ENCODE results near the gene BICDL1. TPM values are rescaled to one million over a fixed set of nuclear protein-coding genes. Genes with fewer than 3 reads are reported as not detected.
"Not testable (repeated sequence)": the region's sequence is repeated elsewhere in the genome, so short reads cannot be mapped to it uniquely, and the experiment has no call there.

BICDL1 gene
- polyA plus RNA-seq, 1 donor from 2014 or later: 1.1 TPM

DNA sequence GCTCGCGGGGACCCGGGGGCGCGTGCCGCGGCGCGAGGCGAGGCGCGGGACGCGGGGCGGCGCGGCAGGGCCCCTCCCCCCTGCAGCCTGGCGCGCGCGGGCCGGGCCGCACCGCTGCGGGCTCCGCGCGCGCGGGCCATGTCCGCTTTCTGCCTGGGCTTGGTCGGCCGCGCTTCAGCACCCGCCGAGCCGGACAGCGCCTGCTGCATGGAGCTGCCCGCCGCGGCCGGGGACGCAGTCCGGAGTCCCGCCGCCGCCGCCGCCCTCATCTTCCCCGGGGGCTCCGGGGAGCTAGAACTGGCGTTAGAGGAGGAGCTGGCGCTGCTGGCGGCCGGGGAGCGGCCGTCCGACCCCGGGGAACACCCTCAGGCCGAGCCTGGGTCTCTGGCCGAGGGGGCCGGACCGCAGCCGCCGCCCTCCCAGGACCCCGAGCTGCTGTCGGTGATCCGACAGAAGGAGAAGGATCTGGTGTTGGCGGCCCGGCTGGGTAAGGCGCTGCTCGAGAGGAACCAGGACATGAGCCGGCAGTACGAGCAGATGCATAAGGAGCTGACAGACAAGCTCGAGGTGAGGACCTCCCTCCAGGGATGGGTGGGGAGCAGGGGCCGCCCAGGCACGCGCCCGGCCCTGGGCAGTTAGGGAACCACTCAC is 820 bp downstream of the BICDL1 start:
- peaks cover 4% of the 10 kb centered on the region for H3K36me3 Mint-ChIP-seq
- H3K9me3 Mint-ChIP-seq: no peaks in the 10 kb centered on the region
- H3K27me3 Mint-ChIP-seq: no peaks in the 10 kb centered on the region
- peak overlapping the region; percentile 20 to 95 (median 67) for H3K27ac Mint-ChIP-seq
- peaks cover 15 to 27% (median 17%) of the 10 kb centered on the region in 3 donors for H3K4me1 Mint-ChIP-seq
- peak overlapping the region; percentile 79 to 92 (median 90) for H3K4me3 Mint-ChIP-seq

DNA sequence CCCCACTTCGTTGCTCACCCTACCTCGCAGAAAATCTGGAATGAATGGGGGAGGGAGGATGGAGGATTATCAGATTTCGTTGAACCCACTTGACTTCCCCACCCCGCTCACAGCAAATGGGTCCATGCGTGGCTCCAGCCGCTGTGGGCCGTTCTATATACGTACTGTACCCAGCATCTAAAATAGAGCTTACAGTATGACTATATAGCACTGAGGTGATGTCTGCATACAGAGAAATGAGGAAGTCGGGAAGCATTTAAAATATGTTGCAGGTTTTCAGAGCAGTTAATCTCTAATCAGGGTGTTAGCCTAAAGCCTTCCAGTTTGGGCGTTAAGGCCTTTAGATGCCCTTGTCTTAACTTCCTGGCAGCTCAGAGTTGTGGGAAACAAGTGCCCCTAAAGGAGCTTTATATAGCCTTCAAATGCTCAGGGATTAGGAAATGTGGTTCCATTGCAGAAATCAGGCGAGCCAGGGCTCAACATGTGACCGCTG is 1.4 kb downstream of the BICDL1 start:
- H3K36me3 Mint-ChIP-seq: peaks cover 5% of the 10 kb centered on the region
- H3K4me1 Mint-ChIP-seq: peaks cover 15 to 30% (median 18%) of the 10 kb centered on the region in 3 donors
- H3K27me3 Mint-ChIP-seq: no peaks in the 10 kb centered on the region

DNA sequence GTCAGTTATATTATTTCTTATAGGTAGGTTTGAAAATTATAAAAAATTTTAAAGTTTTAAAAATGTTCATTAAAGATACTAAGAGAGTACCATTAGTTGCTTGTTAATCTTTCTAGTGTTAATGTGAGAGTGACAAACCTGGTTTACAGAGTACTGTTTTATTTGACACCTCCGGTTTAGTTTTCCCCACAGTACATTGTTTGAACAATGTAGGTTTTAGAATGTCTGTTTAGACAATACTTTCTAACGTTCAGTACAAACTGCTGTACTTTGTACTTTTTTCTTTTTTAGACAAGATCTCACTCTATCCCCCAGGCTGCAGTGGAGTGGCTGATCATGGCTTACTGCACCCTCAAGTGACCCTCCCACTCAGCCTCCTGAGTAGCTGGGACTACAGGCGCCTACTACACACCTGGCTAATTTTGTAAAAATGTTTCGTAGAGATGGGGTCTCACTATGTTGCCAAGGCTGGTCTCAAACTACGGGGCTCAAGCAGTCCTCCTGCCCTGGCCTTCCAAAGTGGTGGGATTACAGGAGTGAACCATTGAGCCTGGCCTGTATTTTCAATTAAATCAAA is 3.2 kb downstream of the BICDL1 start:
- no peaks in the 10 kb centered on the region for H3K9me3 Mint-ChIP-seq
- H3K27me3 Mint-ChIP-seq: no peaks in the 10 kb centered on the region
- peak overlapping the region in 2 of 4 donors; percentile 16 to 72 for H3K4me3 Mint-ChIP-seq
- H3K4me1 Mint-ChIP-seq: peaks cover 17 to 26% (median 18%) of the 10 kb centered on the region in 3 donors
- H3K36me3 Mint-ChIP-seq: peaks cover 5% of the 10 kb centered on the region
- H3K27ac Mint-ChIP-seq: no peak overlapping the region

More for the DNA sequence above, 1.4 kb downstream of the BICDL1 start:
- peak overlapping the region; percentile 20 to 95 (median 67) for H3K27ac Mint-ChIP-seq
- peak overlapping the region; percentile 79 to 92 (median 90) for H3K4me3 Mint-ChIP-seq
- H3K9me3 Mint-ChIP-seq: no peaks in the 10 kb centered on the region

DNA sequence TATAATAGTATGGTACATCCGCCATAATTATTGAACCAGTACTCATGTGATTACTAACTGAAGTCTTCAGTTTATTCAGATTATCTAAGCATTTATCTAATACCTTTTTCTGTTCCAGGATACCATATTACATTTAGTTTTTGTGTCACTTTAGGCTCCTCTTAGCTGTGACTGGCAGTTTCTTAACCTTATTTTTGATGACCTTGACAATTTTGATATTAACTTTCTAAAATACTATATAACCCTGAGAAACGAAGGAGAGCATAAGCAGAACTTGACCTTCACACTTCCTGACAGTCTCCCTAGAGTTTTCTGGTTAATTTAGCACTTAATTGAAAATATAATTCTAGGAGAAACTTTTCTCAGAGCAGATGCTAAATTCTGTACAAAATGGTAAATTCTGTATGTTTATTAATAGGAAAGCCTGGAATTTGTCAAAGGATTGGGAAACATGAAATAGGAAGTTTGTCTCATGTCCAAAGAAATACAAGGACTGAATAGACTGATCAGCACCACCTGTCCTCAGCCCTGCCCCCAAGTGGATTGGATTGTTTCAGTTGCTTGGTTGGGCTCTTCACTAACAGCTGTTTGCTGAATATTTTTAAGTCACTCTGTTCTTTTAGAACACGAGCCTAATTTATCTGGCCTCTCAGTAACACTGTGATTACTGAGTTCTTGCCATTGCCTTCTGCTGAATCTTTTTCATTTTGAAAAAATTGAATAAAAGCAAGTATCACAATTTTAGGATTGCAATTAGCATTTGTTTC is 6.0 kb downstream of the BICDL1 start:
- Mint-ChIP-seq H3K4me3 (peak overlapping the region in 1 of 4 donors; percentile 42), H3K4me1 (peaks cover 11 to 22% (median 12%) of the 10 kb centered on the region in 3 donors), H3K36me3 (peaks cover 5% of the 10 kb centered on the region), H3K9me3 (no peaks in the 10 kb centered on the region), H3K27me3 (no peaks in the 10 kb centered on the region), H3K27ac (peak overlapping the region in 1 of 3 donors; percentile 78)

DNA sequence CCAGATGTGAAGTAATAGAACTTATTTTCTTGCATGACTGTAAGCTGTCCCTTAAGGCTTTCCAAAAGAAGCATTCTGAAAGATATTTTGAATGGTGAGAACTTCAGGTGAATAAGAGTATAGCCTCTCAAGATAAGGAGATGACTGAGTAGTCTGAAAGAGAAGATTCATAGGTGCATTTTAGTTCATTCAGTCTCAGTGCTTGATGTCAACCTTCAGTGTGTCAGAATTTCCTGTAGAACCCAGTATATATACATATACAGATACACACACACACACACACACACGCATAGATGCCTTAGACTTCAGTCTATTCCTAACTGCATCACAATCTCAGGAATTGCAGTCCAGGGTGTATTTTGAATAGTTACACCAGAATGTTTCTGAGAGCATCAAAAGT is 7.4 kb downstream of the BICDL1 start:
- Mint-ChIP-seq H3K4me3 (no peak overlapping the region), H3K4me1 (peaks cover 6 to 13% (median 6%) of the 10 kb centered on the region in 3 donors), H3K27me3 (no peaks in the 10 kb centered on the region), H3K9me3 (no peaks in the 10 kb centered on the region), H3K27ac (no peak overlapping the region), H3K36me3 (peaks cover 10% of the 10 kb centered on the region)

DNA sequence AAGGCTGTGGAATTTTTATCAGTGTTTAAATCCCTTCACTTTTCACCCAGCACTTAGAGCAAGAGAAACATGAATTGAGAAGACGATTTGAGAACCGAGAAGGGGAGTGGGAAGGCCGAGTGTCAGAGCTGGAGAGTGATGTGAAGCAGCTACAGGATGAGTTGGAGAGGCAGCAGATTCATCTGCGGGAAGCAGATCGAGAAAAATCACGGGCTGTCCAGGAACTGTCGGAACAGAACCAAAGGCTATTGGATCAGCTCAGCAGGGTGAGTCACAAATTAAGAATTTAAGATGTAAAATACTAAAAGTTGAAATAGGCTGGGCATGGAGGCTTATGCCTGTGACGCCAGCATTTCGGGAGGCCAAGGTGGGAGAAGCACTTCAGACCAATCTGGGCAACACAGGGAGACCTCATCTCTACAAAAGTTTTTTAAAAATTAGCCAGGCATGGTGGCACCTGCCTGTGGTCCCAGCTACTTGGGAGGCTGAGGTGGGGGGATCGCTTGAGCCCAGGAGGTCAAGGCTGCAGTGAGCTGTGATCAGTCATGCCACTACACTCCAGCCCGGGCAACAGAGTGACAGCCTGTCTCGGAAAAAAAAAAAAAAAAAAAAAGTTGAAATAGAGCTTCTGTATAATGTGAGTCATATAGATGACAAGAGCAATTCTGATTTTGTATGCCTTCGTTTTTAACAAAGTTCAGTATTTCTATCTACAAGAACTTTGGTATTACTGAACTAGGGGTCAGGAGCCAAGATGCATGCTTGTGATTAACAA is 9.6 kb downstream of the BICDL1 start:
- H3K27me3 Mint-ChIP-seq: no peaks in the 10 kb centered on the region
- H3K27ac Mint-ChIP-seq: no peak overlapping the region
- no peaks in the 10 kb centered on the region for H3K9me3 Mint-ChIP-seq
- peaks cover 6 to 13% (median 6%) of the 10 kb centered on the region in 3 donors for H3K4me1 Mint-ChIP-seq
- peaks cover 10% of the 10 kb centered on the region for H3K36me3 Mint-ChIP-seq
- peak overlapping the region in 1 of 4 donors; percentile 38 for H3K4me3 Mint-ChIP-seq

DNA sequence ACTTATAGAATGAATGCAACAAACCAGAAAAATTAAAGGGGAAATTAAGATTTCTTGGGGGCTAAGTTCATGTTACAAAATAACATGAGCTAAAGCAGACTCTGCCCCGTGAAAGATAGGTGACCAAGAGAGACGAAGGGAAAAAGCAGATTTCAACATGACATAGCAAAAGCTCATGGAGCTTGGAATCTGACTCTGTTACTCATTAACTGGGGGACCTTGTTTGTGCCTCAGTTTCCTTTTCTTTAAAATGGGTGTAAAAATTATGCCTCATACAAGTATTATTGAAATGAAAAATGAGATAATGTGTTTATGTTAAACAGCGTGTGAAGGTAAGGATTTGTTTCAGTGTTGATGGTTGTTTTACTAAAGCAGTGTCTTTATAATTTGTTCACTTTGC is 11.5 kb downstream of the BICDL1 start:
- Mint-ChIP-seq H3K9me3 (no peaks in the 10 kb centered on the region), H3K4me1 (peaks cover 0 to 2% (median 0%) of the 10 kb centered on the region in 3 donors), H3K4me3 (no peak overlapping the region), H3K27me3 (no peaks in the 10 kb centered on the region), H3K36me3 (peaks cover 5% of the 10 kb centered on the region), H3K27ac (no peak overlapping the region)

DNA sequence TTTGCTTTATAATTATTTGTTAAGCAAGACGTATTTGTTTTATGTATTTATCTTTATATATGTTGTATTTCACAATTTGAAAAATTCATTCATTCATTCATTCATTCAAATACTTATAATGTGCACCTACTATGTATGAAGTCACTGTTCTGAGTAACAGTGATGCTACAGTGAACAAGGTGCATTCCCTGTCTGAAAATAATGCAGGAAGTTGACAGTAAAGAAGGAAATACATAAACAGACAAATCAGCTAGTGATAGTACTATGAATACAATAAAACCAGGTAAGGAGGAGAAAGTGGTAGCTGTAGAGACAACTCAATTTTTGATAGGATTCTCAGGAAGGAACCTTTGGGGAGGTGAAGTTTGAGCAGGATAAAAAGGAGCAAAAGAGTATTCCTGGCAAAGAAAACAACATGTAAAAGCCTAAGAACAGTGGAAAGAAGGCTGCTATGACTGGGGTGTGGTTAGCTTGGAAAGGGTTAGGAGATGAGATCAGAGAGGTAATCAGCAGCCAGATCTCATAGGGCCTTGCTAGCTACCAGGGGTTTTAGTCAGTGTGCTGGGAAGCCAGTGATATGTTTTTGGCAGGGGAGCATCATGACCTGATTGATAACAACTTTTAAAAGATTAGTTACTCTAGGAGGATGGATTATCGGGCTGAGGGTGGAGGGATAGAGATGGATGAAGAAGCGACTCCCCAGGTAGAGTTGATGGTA is 17.4 kb downstream of the BICDL1 start:
- peak overlapping the region; percentile 37 to 76 (median 68) for H3K27ac Mint-ChIP-seq
- peak overlapping the region in 1 of 4 donors; percentile 39 for H3K4me3 Mint-ChIP-seq
- peaks cover 14 to 21% (median 17%) of the 10 kb centered on the region in 3 donors for H3K4me1 Mint-ChIP-seq
- H3K36me3 Mint-ChIP-seq: no peaks in the 10 kb centered on the region
- no peaks in the 10 kb centered on the region for H3K27me3 Mint-ChIP-seq
- no peaks in the 10 kb centered on the region for H3K9me3 Mint-ChIP-seq

DNA sequence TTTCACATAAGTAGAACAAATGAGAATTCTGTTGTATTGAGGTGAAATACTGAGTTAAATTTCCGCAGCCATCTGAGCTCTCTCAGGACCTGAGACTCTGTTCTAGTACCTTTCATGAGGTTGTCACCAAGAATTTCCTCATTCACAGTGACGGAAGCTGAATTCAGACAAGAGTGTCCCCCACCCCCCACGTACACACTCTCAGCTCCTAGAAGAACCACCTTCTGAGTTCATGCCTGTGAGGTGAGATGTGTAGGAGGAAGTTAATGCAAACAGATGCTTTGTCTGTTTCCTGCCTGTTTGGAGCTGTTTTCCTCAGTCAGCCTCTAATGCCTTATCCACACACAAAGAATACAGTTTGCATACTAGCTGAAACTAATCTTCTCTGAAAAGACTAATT is 18.2 kb downstream of the BICDL1 start:
- no peaks in the 10 kb centered on the region for H3K27me3 Mint-ChIP-seq
- peaks cover 19 to 27% (median 23%) of the 10 kb centered on the region in 3 donors for H3K4me1 Mint-ChIP-seq
- no peaks in the 10 kb centered on the region for H3K9me3 Mint-ChIP-seq
- H3K4me3 Mint-ChIP-seq: no peak overlapping the region
- no peaks in the 10 kb centered on the region for H3K36me3 Mint-ChIP-seq
- H3K27ac Mint-ChIP-seq: peak overlapping the region; percentile 69 to 87 (median 76)

DNA sequence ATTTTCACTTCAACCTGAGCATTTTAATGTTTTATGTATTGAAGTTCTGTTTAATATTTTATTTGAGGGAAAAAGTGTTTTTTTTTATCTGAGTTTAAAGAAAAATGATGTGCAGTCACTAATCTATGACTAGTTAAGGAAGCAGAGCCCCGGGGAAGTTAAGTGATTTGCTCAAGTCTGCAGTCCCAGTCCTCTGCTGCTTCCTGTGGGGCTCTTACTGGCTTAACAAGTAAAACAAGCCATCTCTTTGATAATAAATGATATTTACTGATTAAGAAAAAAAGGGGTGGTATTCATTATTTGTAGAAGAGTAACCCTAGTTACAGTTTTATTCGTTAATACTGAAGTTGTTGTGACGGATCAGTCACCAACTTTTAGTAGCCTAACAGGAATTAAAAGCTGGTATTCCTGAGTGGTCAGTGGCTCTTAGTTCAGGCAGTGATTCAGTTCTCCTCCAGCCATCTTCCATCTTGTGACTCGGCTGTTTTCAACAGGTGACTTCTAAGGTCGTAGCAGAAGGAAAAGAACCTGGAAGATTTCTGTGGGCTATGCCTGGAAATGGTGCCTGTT is 21.7 kb downstream of the BICDL1 start:
- Mint-ChIP-seq H3K36me3 (peaks cover 5% of the 10 kb centered on the region), H3K27me3 (no peaks in the 10 kb centered on the region), H3K4me3 (no peak overlapping the region), H3K27ac (peak overlapping the region in 1 of 3 donors; percentile 95), H3K4me1 (peaks cover 28 to 42% (median 38%) of the 10 kb centered on the region in 3 donors), H3K9me3 (no peaks in the 10 kb centered on the region)

DNA sequence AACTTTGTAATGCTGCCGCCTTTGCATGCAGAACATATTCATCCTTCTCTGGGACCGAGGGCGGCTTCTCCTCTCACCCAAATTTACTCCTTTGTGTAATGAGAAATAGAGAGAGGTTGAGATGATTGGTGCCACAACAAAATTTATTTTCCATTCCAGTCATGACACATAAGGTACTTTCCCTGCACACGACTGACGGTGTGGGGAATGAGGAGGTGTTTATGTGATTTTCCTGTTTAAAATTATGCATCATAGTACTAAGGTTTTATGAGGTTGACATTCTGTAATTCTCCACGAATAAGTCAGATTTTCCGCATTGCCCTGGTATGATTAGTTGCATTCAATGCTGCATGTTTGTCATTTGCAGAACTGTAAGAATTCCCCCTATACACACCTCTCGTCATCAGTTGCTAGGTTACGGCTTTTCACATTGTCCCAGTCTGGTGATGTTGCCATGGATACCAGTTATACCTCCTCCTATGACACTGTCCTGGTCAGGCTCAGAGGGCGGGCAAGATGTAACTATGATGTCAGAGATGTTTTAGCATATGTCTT is 23.1 kb downstream of the BICDL1 start:
- Mint-ChIP-seq H3K4me3 (peak overlapping the region in 2 of 4 donors; percentile 1 to 66), H3K27me3 (no peaks in the 10 kb centered on the region), H3K27ac (peak overlapping the region; percentile 15 to 95 (median 86)), H3K4me1 (peaks cover 24 to 28% (median 28%) of the 10 kb centered on the region in 3 donors), H3K9me3 (no peaks in the 10 kb centered on the region), H3K36me3 (peaks cover 5% of the 10 kb centered on the region)

DNA sequence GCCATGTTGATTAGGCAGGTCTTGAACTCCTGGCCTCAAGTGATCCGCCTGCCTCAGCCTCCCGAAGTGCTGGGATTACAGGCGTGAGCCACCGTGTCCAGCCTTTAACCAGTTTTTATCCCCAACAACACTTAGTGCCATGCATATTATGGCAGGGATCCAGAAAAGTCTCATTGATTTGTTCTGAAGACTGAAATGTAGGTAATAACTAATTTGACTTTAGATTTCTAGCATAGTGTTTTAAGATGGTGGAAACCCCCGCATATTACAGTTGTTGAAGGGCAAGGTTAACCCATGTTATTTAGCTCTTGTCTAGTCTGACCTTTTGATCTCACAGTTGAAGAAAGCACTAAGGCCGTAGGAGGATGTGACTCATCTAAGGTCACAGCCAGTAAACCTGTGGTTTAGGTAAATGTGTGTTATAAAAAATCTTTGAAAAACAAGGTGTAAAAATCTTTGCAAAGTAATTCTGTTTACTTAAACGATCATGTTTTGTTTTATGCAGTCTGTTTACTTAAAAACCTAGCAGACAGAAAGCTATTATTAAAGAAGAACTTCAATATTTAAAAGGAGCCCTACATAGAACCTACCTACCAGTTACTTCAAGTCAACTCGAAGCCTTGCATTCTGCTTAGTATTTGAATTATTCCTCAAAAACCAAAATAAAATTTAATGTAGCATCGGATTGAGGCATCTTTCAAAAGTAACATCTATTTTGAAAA is 24.8 kb downstream of the BICDL1 start:
- Mint-ChIP-seq H3K27ac (peak overlapping the region; percentile 22 to 86 (median 63)), H3K4me3 (peak overlapping the region in 2 of 4 donors; percentile 12 to 37), H3K36me3 (peaks cover 5% of the 10 kb centered on the region), H3K4me1 (peaks cover 16 to 21% (median 21%) of the 10 kb centered on the region in 3 donors), H3K9me3 (no peaks in the 10 kb centered on the region), H3K27me3 (no peaks in the 10 kb centered on the region)

DNA sequence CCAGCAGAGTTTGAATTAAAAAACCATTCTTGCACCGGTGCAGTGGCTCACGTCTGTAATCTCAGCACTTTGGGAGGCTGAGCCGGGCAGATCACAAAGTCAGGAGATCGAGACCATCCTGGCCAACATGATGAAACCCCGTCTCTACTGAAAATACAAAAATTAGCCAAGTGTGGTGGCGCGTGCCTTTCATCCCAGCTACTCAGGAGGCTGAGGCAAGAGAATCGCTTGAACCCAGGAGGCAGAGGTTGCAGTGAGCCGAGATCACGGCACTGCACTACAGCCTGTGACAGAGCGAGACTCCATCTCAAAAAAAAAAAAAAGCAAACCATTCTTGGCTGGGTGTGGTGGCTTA is 25.3 kb downstream of the BICDL1 start:
- not testable (repeated sequence) for H3K36me3 Mint-ChIP-seq, H3K27me3 Mint-ChIP-seq, H3K9me3 Mint-ChIP-seq
- H3K27ac Mint-ChIP-seq: peak overlapping the region in 2 of 3 donors; percentile 63 to 86
- peaks cover 16 to 21% (median 21%) of the 10 kb centered on the region in 3 donors for H3K4me1 Mint-ChIP-seq
- peak overlapping the region in 2 of 4 donors; percentile 12 to 37 for H3K4me3 Mint-ChIP-seq
